Endothelial cell of umbilical vein (primary cell): Measurements from ENCODE around the gene PRDM16. TPM values are rescaled to one million over a fixed set of nuclear protein-coding genes. Genes with fewer than 3 reads are reported as not detected.

Experiments
- BruUV-seq: library from RNA; stranded (reverse); fragments of 400-500 nt; replicated peaks from 2 replicates; lab custom pipeline; 2021; lab: Mats Ljungman, UMichigan
- CTCF ChIA-PET: fragments of 300-600, 350-600 bp; sonication (Branson Sonifier 250); formaldehyde crosslinking; loops from one replicate; lab custom pipeline; 2021; ENCODE audit warnings: antibody characterized with exemption, inconsistent platforms; lab: Charles Lee
- POLR2A ChIA-PET: fragments of 300-600, 350-600 bp; sonication (Branson Sonifier 250); formaldehyde crosslinking; loops from one replicate; lab custom pipeline; 2021; ENCODE audit warnings: antibody characterized with exemption, inconsistent platforms; lab: Charles Lee
- DNase-seq: peaks from one replicate; pipeline ENCODE4 v3.0.0-alpha.2; 2011; ENCODE audit warnings: low read depth, low spot score
- FAIRE-seq: peaks from 2 replicates; lab custom pipeline; 2011; peaks lifted over from hg19 to GRCh38; lab: Jason Lieb, UNC
- H2AFZ ChIP-seq: 2 replicates; pipeline ENCODE4 v1.6.0; 2012; ENCODE audit warnings: low read depth, low read length, control low read depth, inconsistent platforms
- H3K27ac ChIP-seq: 2 replicates; pipeline ENCODE4 v1.5.1; 2011; ENCODE audit warnings: low read depth, mild to moderate bottlenecking, control low read depth, low read length, moderate library complexity; ENCODE audit not compliant: insufficient read depth
- H3K27me3 ChIP-seq, 2 experiments: 2 replicates each; pipeline versions ENCODE4 v1.6.0 to v1.6.1; 2011; ENCODE audit warnings: low read length in 2 of 2, mixed read lengths in 1 of 2; ENCODE audit not compliant: control insufficient read depth in 2 of 2, insufficient read depth in 2 of 2
- H3K36me3 ChIP-seq, 2 experiments: 2 replicates in 1 of 2; 3 replicates in 1 of 2; pipeline ENCODE4 v1.5.1; 2011; ENCODE audit warnings: low read length in 2 of 2, mild to moderate bottlenecking in 1 of 2, moderate library complexity in 1 of 2; ENCODE audit not compliant: control insufficient read depth in 2 of 2, insufficient read depth in 2 of 2; ENCODE audit errors: extremely low read depth in 1 of 2
- H3K4me1 ChIP-seq: 3 replicates; pipeline ENCODE4 v1.5.1; 2011; ENCODE audit warnings: mild to moderate bottlenecking, low read length; ENCODE audit not compliant: control insufficient read depth, insufficient read depth; ENCODE audit errors: extremely low read depth
- H3K4me2 ChIP-seq: 2 replicates; pipeline ENCODE4 v1.6.1; 2011; ENCODE audit warnings: low read length, control low read depth, mixed read lengths; ENCODE audit not compliant: insufficient read depth
- H3K4me3 ChIP-seq, 3 experiments: fragments of 200-600 bp in 1 of 3; sonication (generic), shearing (Covaris generic) in 1 of 3; replicated peaks in 1 of 3; 2 replicates each; pipeline ENCODE4 v1.5.1; 2011 to 2016; ENCODE audit warnings: control low read depth in 3 of 3, low read length in 3 of 3, mild to moderate bottlenecking in 2 of 3, inconsistent platforms in 1 of 3, low read depth in 1 of 3, moderate library complexity in 1 of 3; ENCODE audit not compliant: insufficient read depth in 1 of 3
- H3K79me2 ChIP-seq: 2 replicates; pipeline ENCODE4 v1.6.0; 2012; ENCODE audit warnings: low read length, inconsistent platforms; ENCODE audit not compliant: control insufficient read depth, insufficient read depth
- H3K9ac ChIP-seq: replicated peaks from 2 replicates; pipeline ENCODE3; 2011; ENCODE audit warnings: low read length, control low read depth; ENCODE audit not compliant: insufficient read depth; ENCODE audit errors: extremely low read depth
- H3K9me1 ChIP-seq: replicated peaks from 3 replicates; pipeline ENCODE4 v1.6.0; 2011; ENCODE audit warnings: mild to moderate bottlenecking, low read length; ENCODE audit not compliant: control insufficient read depth, insufficient read depth; ENCODE audit errors: extremely low read depth
- H3K9me3 ChIP-seq: replicated peaks from 2 replicates; pipeline ENCODE4 v1.5.1; 2012; ENCODE audit warnings: low read length, inconsistent platforms; ENCODE audit not compliant: control insufficient read depth, insufficient read depth
- H4K20me1 ChIP-seq: replicated peaks from 2 replicates; pipeline ENCODE3; 2011; ENCODE audit warnings: mild to moderate bottlenecking, low read length; ENCODE audit not compliant: control insufficient read depth, insufficient read depth; ENCODE audit errors: extremely low read depth
- EZH2 ChIP-seq: IDR thresholded peaks from 2 replicates; pipeline ENCODE4 v1.6.1; 2012; ENCODE audit warnings: borderline replicate concordance, low read depth, mild to moderate bottlenecking, moderate library complexity, low read length, inconsistent platforms; ENCODE audit not compliant: severe bottlenecking
- FOS ChIP-seq: IDR thresholded peaks from 2 replicates; pipeline ENCODE4 v1.6.1; 2011; ENCODE audit warnings: mild to moderate bottlenecking, low read length, moderate library complexity, borderline replicate concordance; ENCODE audit not compliant: insufficient read depth
- GATA2 ChIP-seq: IDR thresholded peaks from 2 replicates; pipeline ENCODE4 v1.7.0; 2011; ENCODE audit warnings: low read depth, mild to moderate bottlenecking, moderate library complexity, mixed read lengths, low read length; ENCODE audit not compliant: insufficient read length, insufficient read depth
- JUN ChIP-seq: IDR thresholded peaks from 2 replicates; pipeline ENCODE4 v1.6.1; 2011; ENCODE audit warnings: borderline replicate concordance, low read depth; ENCODE audit not compliant: insufficient read length, insufficient read depth
- MYC ChIP-seq: IDR thresholded peaks from one replicate; pipeline ENCODE4 v1.6.1; 2011; ENCODE audit warnings: mild to moderate bottlenecking, low read depth, low read length
- POLR2A ChIP-seq: IDR thresholded peaks from 2 replicates; pipeline ENCODE4 v1.6.1; 2012; ENCODE audit warnings: low read depth, mild to moderate bottlenecking, control low read depth, low read length
- POLR2AphosphoS5 ChIP-seq: IDR thresholded peaks from 2 replicates; pipeline ENCODE4 v1.6.1; 2012; ENCODE audit warnings: low read depth, mild to moderate bottlenecking, control low read depth, low read length, moderate library complexity; ENCODE audit not compliant: insufficient read depth
- dilution Hi-C: fragments of 300-500 bp; cut with MboI; formaldehyde crosslinking; loops from one replicate; pipeline ENCODE4 v1.15.0; 2019; ENCODE audit warnings: low sequenced_read_pairs; ENCODE audit not compliant: extremely low pct_ligation_motif_present
- intact Hi-C: fragments of 100-400 bp; cut with micrococcal nuclease; formaldehyde crosslinking; loops from one replicate; pipeline ENCODE4 v1.10.0; 2022
- polyA plus RNA-seq, 4 experiments: library from polyadenylated mRNA; depleted of rRNA in 3 of 4; stranded (reverse) in 3 of 4; unstranded in 1 of 4; fragments of >200 nt; gene quantifications; 2 replicates each; pipeline versions ENCODE4 v1.2.1 to v1.2.3, GENCODE V29; 2011 to 2012; ENCODE audit warnings: missing spikeins in 1 of 4
- total RNA-seq: library from RNA; stranded (reverse); gene quantifications from 2 replicates; pipeline ENCODE4 v1.2.3, GENCODE V29; 2021
- TF ChIP-seq, protein P1 (sequence below), 2 donors: IDR thresholded peaks; 1 replicate in 1 of 2; 2 replicates in 1 of 2; pipeline ENCODE4 v1.5.1; 2011; ENCODE audit warnings: low read length in 2 of 2, mild to moderate bottlenecking in 2 of 2, moderate library complexity in 2 of 2, control low read depth in 1 of 2, inconsistent platforms in 1 of 2, low read depth in 1 of 2; ENCODE audit not compliant: insufficient read depth in 1 of 2; ENCODE audit errors: extremely low read depth in 1 of 2
- TF ChIP-seq, protein P2 (sequence below): IDR thresholded peaks from 2 replicates; pipeline ENCODE4 v1.6.1; 2011; ENCODE audit not compliant: insufficient read depth, insufficient read length

Gene PRDM16
- total and polyA plus RNA-seq, 2 donors (not counting 3 experiments of a cell fraction or from before 2014, with no cell fraction given), result not detected

DNA sequence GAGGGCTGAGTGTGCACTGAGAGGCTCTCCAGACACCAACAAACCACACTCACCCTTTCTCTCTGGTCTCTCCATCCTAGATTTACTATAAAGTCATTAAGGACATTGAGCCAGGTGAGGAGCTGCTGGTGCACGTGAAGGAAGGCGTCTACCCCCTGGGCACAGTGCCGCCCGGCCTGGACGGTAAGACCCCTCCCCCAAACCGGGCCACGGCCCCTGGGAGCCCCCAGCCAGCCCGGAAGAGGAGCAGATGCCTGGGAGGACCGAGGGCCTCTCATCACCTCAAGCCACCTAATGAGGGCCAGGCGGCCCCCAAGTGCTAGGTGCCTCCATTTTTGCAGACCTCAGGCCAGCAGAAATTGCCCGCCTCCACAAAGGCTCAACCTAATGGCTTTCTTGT lies 327.4 kb downstream of the PRDM16 start:
- no peak overlapping the region for H3K4me2 ChIP-seq
- ChIA-PET CTCF (no interaction called here), POLR2A (no interaction called here)
- intact Hi-C loops (no loop called here), dilution Hi-C loops (no loop called here)
- TF ChIP-seq JUN (no peak), POLR2AphosphoS5 (no peak), EZH2 (no peak), GATA2 (no peak), POLR2A (no peak), FOS (no peak), MYC (no peak)
- TF ChIP-seq, protein P1, sequence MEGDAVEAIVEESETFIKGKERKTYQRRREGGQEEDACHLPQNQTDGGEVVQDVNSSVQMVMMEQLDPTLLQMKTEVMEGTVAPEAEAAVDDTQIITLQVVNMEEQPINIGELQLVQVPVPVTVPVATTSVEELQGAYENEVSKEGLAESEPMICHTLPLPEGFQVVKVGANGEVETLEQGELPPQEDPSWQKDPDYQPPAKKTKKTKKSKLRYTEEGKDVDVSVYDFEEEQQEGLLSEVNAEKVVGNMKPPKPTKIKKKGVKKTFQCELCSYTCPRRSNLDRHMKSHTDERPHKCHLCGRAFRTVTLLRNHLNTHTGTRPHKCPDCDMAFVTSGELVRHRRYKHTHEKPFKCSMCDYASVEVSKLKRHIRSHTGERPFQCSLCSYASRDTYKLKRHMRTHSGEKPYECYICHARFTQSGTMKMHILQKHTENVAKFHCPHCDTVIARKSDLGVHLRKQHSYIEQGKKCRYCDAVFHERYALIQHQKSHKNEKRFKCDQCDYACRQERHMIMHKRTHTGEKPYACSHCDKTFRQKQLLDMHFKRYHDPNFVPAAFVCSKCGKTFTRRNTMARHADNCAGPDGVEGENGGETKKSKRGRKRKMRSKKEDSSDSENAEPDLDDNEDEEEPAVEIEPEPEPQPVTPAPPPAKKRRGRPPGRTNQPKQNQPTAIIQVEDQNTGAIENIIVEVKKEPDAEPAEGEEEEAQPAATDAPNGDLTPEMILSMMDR (IDR thresholded peaks at IDR 0.05; ENCODE audit: extremely low read depth in 1 of 2, insufficient read depth in 1 of 2, low read depth in 1 of 2, low read length in 2 of 2), result no peak
- TF ChIP-seq, protein P2, sequence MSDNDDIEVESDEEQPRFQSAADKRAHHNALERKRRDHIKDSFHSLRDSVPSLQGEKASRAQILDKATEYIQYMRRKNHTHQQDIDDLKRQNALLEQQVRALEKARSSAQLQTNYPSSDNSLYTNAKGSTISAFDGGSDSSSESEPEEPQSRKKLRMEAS, result no peak
- no peak overlapping the region for H3K4me3 ChIP-seq
- no peaks in the 10 kb centered on the region for H3K9me3 ChIP-seq
- H3K79me2 ChIP-seq, result no peaks in the 10 kb centered on the region
- H3K27me3 ChIP-seq, result peaks cover 24 to 38% of the 10 kb centered on the region in 2 experiments
- no peaks in the 10 kb centered on the region for H4K20me1 ChIP-seq
- no peak overlapping the region for H3K27ac ChIP-seq
- DNase-seq, result no peak
- no TSS peak for BruUV-seq
- no peak for FAIRE-seq
- no peaks in the 10 kb centered on the region for H3K9me1 ChIP-seq
- H3K36me3 ChIP-seq, result no peaks in the 10 kb centered on the region
- no peaks in the 10 kb centered on the region for H3K4me1 ChIP-seq
- H3K9ac ChIP-seq, result no peak overlapping the region
- H2AFZ ChIP-seq, result no peak overlapping the region
